Endothelial cell of umbilical vein (primary cell): Measurements from ENCODE around the gene DYNC1H1. TPM values are rescaled to one million over a fixed set of nuclear protein-coding genes. Genes with fewer than 3 reads are reported as not detected.

ENCODE experiments used
- BruUV-seq: library from RNA; stranded (reverse); fragments of 400-500 nt; replicated peaks from 2 replicates; lab custom pipeline; 2021; lab: Mats Ljungman, UMichigan
- CTCF ChIA-PET: fragments of 300-600, 350-600 bp; sonication (Branson Sonifier 250); formaldehyde crosslinking; loops from one replicate; lab custom pipeline; 2021; ENCODE audit warnings: antibody characterized with exemption, inconsistent platforms; lab: Charles Lee
- POLR2A ChIA-PET: fragments of 300-600, 350-600 bp; sonication (Branson Sonifier 250); formaldehyde crosslinking; loops from one replicate; lab custom pipeline; 2021; ENCODE audit warnings: antibody characterized with exemption, inconsistent platforms; lab: Charles Lee
- DNase-seq: peaks from one replicate; pipeline ENCODE4 v3.0.0-alpha.2; 2011; ENCODE audit warnings: low read depth, low spot score
- FAIRE-seq: peaks from 2 replicates; lab custom pipeline; 2011; peaks lifted over from hg19 to GRCh38; lab: Jason Lieb, UNC
- H2AFZ ChIP-seq: 2 replicates; pipeline ENCODE4 v1.6.0; 2012; ENCODE audit warnings: low read depth, low read length, control low read depth, inconsistent platforms
- H3K27ac ChIP-seq: 2 replicates; pipeline ENCODE4 v1.5.1; 2011; ENCODE audit warnings: low read depth, mild to moderate bottlenecking, control low read depth, low read length, moderate library complexity; ENCODE audit not compliant: insufficient read depth
- H3K27me3 ChIP-seq, 2 experiments: 2 replicates each; pipeline versions ENCODE4 v1.6.0 to v1.6.1; 2011; ENCODE audit warnings: low read length in 2 of 2, mixed read lengths in 1 of 2; ENCODE audit not compliant: control insufficient read depth in 2 of 2, insufficient read depth in 2 of 2
- H3K36me3 ChIP-seq, 2 experiments: 2 replicates in 1 of 2; 3 replicates in 1 of 2; pipeline ENCODE4 v1.5.1; 2011; ENCODE audit warnings: low read length in 2 of 2, mild to moderate bottlenecking in 1 of 2, moderate library complexity in 1 of 2; ENCODE audit not compliant: control insufficient read depth in 2 of 2, insufficient read depth in 2 of 2; ENCODE audit errors: extremely low read depth in 1 of 2
- H3K4me1 ChIP-seq: 3 replicates; pipeline ENCODE4 v1.5.1; 2011; ENCODE audit warnings: mild to moderate bottlenecking, low read length; ENCODE audit not compliant: control insufficient read depth, insufficient read depth; ENCODE audit errors: extremely low read depth
- H3K4me2 ChIP-seq: 2 replicates; pipeline ENCODE4 v1.6.1; 2011; ENCODE audit warnings: low read length, control low read depth, mixed read lengths; ENCODE audit not compliant: insufficient read depth
- H3K4me3 ChIP-seq, 3 experiments: fragments of 200-600 bp in 1 of 3; sonication (generic), shearing (Covaris generic) in 1 of 3; replicated peaks in 1 of 3; 2 replicates each; pipeline ENCODE4 v1.5.1; 2011 to 2016; ENCODE audit warnings: control low read depth in 3 of 3, low read length in 3 of 3, mild to moderate bottlenecking in 2 of 3, inconsistent platforms in 1 of 3, low read depth in 1 of 3, moderate library complexity in 1 of 3; ENCODE audit not compliant: insufficient read depth in 1 of 3
- H3K79me2 ChIP-seq: 2 replicates; pipeline ENCODE4 v1.6.0; 2012; ENCODE audit warnings: low read length, inconsistent platforms; ENCODE audit not compliant: control insufficient read depth, insufficient read depth
- H3K9ac ChIP-seq: replicated peaks from 2 replicates; pipeline ENCODE3; 2011; ENCODE audit warnings: low read length, control low read depth; ENCODE audit not compliant: insufficient read depth; ENCODE audit errors: extremely low read depth
- H3K9me1 ChIP-seq: replicated peaks from 3 replicates; pipeline ENCODE4 v1.6.0; 2011; ENCODE audit warnings: mild to moderate bottlenecking, low read length; ENCODE audit not compliant: control insufficient read depth, insufficient read depth; ENCODE audit errors: extremely low read depth
- H3K9me3 ChIP-seq: replicated peaks from 2 replicates; pipeline ENCODE4 v1.5.1; 2012; ENCODE audit warnings: low read length, inconsistent platforms; ENCODE audit not compliant: control insufficient read depth, insufficient read depth
- H4K20me1 ChIP-seq: replicated peaks from 2 replicates; pipeline ENCODE3; 2011; ENCODE audit warnings: mild to moderate bottlenecking, low read length; ENCODE audit not compliant: control insufficient read depth, insufficient read depth; ENCODE audit errors: extremely low read depth
- EZH2 ChIP-seq: IDR thresholded peaks from 2 replicates; pipeline ENCODE4 v1.6.1; 2012; ENCODE audit warnings: borderline replicate concordance, low read depth, mild to moderate bottlenecking, moderate library complexity, low read length, inconsistent platforms; ENCODE audit not compliant: severe bottlenecking
- FOS ChIP-seq: IDR thresholded peaks from 2 replicates; pipeline ENCODE4 v1.6.1; 2011; ENCODE audit warnings: mild to moderate bottlenecking, low read length, moderate library complexity, borderline replicate concordance; ENCODE audit not compliant: insufficient read depth
- GATA2 ChIP-seq: IDR thresholded peaks from 2 replicates; pipeline ENCODE4 v1.7.0; 2011; ENCODE audit warnings: low read depth, mild to moderate bottlenecking, moderate library complexity, mixed read lengths, low read length; ENCODE audit not compliant: insufficient read length, insufficient read depth
- JUN ChIP-seq: IDR thresholded peaks from 2 replicates; pipeline ENCODE4 v1.6.1; 2011; ENCODE audit warnings: borderline replicate concordance, low read depth; ENCODE audit not compliant: insufficient read length, insufficient read depth
- MYC ChIP-seq: IDR thresholded peaks from one replicate; pipeline ENCODE4 v1.6.1; 2011; ENCODE audit warnings: mild to moderate bottlenecking, low read depth, low read length
- POLR2A ChIP-seq: IDR thresholded peaks from 2 replicates; pipeline ENCODE4 v1.6.1; 2012; ENCODE audit warnings: low read depth, mild to moderate bottlenecking, control low read depth, low read length
- POLR2AphosphoS5 ChIP-seq: IDR thresholded peaks from 2 replicates; pipeline ENCODE4 v1.6.1; 2012; ENCODE audit warnings: low read depth, mild to moderate bottlenecking, control low read depth, low read length, moderate library complexity; ENCODE audit not compliant: insufficient read depth
- dilution Hi-C: fragments of 300-500 bp; cut with MboI; formaldehyde crosslinking; loops from one replicate; pipeline ENCODE4 v1.15.0; 2019; ENCODE audit warnings: low sequenced_read_pairs; ENCODE audit not compliant: extremely low pct_ligation_motif_present
- intact Hi-C: fragments of 100-400 bp; cut with micrococcal nuclease; formaldehyde crosslinking; loops from one replicate; pipeline ENCODE4 v1.10.0; 2022
- polyA plus RNA-seq, 4 experiments: library from polyadenylated mRNA; depleted of rRNA in 3 of 4; stranded (reverse) in 3 of 4; unstranded in 1 of 4; fragments of >200 nt; gene quantifications; 2 replicates each; pipeline versions ENCODE4 v1.2.1 to v1.2.3, GENCODE V29; 2011 to 2012; ENCODE audit warnings: missing spikeins in 1 of 4
- total RNA-seq: library from RNA; stranded (reverse); gene quantifications from 2 replicates; pipeline ENCODE4 v1.2.3, GENCODE V29; 2021
- TF ChIP-seq, protein P1 (sequence below): IDR thresholded peaks from 2 replicates; pipeline ENCODE4 v1.6.1; 2011; ENCODE audit not compliant: insufficient read depth, insufficient read length
- TF ChIP-seq, protein P2 (sequence below), 2 donors: IDR thresholded peaks; 1 replicate in 1 of 2; 2 replicates in 1 of 2; pipeline ENCODE4 v1.5.1; 2011; ENCODE audit warnings: low read length in 2 of 2, mild to moderate bottlenecking in 2 of 2, moderate library complexity in 2 of 2, control low read depth in 1 of 2, inconsistent platforms in 1 of 2, low read depth in 1 of 2; ENCODE audit not compliant: insufficient read depth in 1 of 2; ENCODE audit errors: extremely low read depth in 1 of 2

DYNC1H1 gene
- total and polyA plus RNA-seq, 2 donors (not counting 3 experiments of a cell fraction or from before 2014, with no cell fraction given) = 254 to 648 TPM

DNA sequence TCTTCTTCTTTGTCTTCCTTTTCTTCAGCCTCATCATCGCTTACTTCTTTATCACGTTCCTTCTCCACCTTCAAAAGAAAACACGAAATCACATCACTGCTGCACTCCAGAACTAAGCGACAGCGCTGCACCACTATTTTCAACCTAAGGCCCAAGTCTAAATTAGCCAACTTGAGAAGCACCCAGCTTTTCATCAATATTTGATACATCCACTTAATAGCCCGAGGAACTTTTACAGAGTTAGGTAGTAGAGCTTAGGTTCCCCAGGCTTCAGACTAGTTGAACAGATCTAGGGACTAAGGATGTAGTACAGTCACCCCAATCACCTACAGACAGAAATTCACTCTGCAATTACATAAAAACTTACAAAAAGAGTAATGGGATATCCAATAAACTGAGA lies 120.6 kb downstream of the DYNC1H1 start:
- H3K79me2 ChIP-seq = peaks cover 53% of the 10 kb centered on the region
- no peaks in the 10 kb centered on the region for H3K27me3 ChIP-seq
- no peak overlapping the region for H3K9ac ChIP-seq
- peaks cover 40% of the 10 kb centered on the region for H3K4me1 ChIP-seq
- BruUV-seq = no TSS peak
- no peak overlapping the region for H2AFZ ChIP-seq
- no peaks in the 10 kb centered on the region for H3K9me1 ChIP-seq
- H4K20me1 ChIP-seq = peaks cover 3% of the 10 kb centered on the region
- DNase-seq = no peak
- dilution Hi-C loops = no loop called here
- TF ChIP-seq, protein P1, sequence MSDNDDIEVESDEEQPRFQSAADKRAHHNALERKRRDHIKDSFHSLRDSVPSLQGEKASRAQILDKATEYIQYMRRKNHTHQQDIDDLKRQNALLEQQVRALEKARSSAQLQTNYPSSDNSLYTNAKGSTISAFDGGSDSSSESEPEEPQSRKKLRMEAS = no peak
- TF ChIP-seq MYC (no peak), FOS (no peak), POLR2A (no peak), GATA2 (no peak), POLR2AphosphoS5 (no peak)
- no peak overlapping the region for H3K27ac ChIP-seq
- peak overlapping the region; percentile 72 for H3K4me2 ChIP-seq
- ChIA-PET POLR2A (no interaction called here), CTCF (interaction anchor here (1.1 to 1.5 kb wide), 2 partner anchors 8 to 12 kb away, joined by 3 to 6 read pairs; no protein-coding TSS in a partner anchor)
- FAIRE-seq = no peak
- H3K36me3 ChIP-seq = peaks cover 23 to 32% of the 10 kb centered on the region in 2 experiments
- H3K4me3 ChIP-seq = peak overlapping the region in 2 of 3 experiments; percentile 96
- H3K9me3 ChIP-seq = no peaks in the 10 kb centered on the region
- intact Hi-C loops = loop anchor here (5.0 kb wide), 1 partner anchor 123 kb away; the partner anchor contains the start of gene DYNC1H1

DNA sequence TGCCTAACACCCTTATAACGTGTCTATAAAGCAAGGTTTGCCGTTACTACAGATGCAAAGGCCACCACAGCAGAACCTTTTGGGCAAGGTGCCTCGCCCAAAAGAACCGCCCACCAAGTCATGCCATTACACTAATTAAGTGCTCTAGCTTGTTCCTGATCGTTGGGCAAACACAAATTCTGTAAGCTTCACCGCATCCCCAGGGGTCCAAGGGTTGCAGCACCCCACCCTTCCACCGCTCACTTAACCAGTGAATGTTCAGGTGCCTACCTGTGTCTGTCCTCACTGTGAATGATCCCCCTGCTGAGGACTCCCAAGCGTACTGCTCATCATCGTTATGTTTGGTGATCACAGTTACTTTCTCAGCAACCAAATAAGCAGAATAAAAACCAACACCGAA lies 121.1 kb downstream of the DYNC1H1 start:
- intact Hi-C loops (loop anchor here (5.0 kb wide), 1 partner anchor 123 kb away; the partner anchor contains the start of gene DYNC1H1), dilution Hi-C loops (no loop called here)
- TF ChIP-seq GATA2 (no peak), FOS (no peak), JUN (no peak), MYC (no peak), POLR2A (no peak), POLR2AphosphoS5 (no peak), EZH2 (no peak)
- TF ChIP-seq, protein P1 = no peak
- TF ChIP-seq, protein P2, sequence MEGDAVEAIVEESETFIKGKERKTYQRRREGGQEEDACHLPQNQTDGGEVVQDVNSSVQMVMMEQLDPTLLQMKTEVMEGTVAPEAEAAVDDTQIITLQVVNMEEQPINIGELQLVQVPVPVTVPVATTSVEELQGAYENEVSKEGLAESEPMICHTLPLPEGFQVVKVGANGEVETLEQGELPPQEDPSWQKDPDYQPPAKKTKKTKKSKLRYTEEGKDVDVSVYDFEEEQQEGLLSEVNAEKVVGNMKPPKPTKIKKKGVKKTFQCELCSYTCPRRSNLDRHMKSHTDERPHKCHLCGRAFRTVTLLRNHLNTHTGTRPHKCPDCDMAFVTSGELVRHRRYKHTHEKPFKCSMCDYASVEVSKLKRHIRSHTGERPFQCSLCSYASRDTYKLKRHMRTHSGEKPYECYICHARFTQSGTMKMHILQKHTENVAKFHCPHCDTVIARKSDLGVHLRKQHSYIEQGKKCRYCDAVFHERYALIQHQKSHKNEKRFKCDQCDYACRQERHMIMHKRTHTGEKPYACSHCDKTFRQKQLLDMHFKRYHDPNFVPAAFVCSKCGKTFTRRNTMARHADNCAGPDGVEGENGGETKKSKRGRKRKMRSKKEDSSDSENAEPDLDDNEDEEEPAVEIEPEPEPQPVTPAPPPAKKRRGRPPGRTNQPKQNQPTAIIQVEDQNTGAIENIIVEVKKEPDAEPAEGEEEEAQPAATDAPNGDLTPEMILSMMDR (IDR thresholded peaks at IDR 0.05; ENCODE audit: extremely low read depth in 1 of 2, insufficient read depth in 1 of 2, low read depth in 1 of 2, low read length in 2 of 2) = no peak
- H3K4me2 ChIP-seq = peak overlapping the region; percentile 72
- H3K9me3 ChIP-seq = no peaks in the 10 kb centered on the region
- FAIRE-seq (no peak), DNase-seq (no peak)
- no peaks in the 10 kb centered on the region for H3K9me1 ChIP-seq
- H3K9ac ChIP-seq = peak overlapping the region; percentile 12
- peaks cover 53% of the 10 kb centered on the region for H3K79me2 ChIP-seq
- H3K27ac ChIP-seq = no peak overlapping the region
- TSS peak; percentile 26 for BruUV-seq
- H3K4me3 ChIP-seq = peak overlapping the region; percentile 88 to 96 (median 96)
- H3K36me3 ChIP-seq = peaks cover 21 to 26% of the 10 kb centered on the region in 2 experiments
- peaks cover 40% of the 10 kb centered on the region for H3K4me1 ChIP-seq
- ChIA-PET CTCF (interaction anchor here (1.1 kb wide), 1 partner anchor 8 kb away, joined by 3 read pairs; no protein-coding TSS in a partner anchor), POLR2A (interaction anchor here (0.6 kb wide), 1 partner anchor 11 kb away, joined by 6 read pairs; no protein-coding TSS in a partner anchor)
- no peaks in the 10 kb centered on the region for H3K27me3 ChIP-seq
- H2AFZ ChIP-seq = no peak overlapping the region
- peaks cover 3% of the 10 kb centered on the region for H4K20me1 ChIP-seq
